Neutrophil (primary cell): ENCODE results near the gene MBOAT1.

Source experiments
- H3K27ac ChIP-seq: fragments of 200-600 bp; sonication (generic); 2 replicates; pipeline ENCODE4 v1.5.1; 2016; ENCODE audit warnings: mild to moderate bottlenecking, moderate library complexity
- H3K27me3 ChIP-seq: fragments of 200-600 bp; sonication (generic); 2 replicates; pipeline ENCODE4 v1.6.0; 2016; ENCODE audit warnings: mild to moderate bottlenecking
- H3K36me3 ChIP-seq: fragments of 200-600 bp; sonication (generic); 2 replicates; pipeline ENCODE4 v1.5.1; 2017
- H3K4me1 ChIP-seq, 2 experiments: fragments of 200-600 bp in 1 of 2; sonication (generic) in 1 of 2; 1 replicate in 1 of 2; 2 replicates in 1 of 2; pipeline versions ENCODE4 v1.5.1 to v1.6.1; 2013 to 2016; ENCODE audit warnings: low read depth in 1 of 2, low read length in 1 of 2, mild to moderate bottlenecking in 1 of 2, moderate library complexity in 1 of 2; ENCODE audit not compliant: control insufficient read depth in 1 of 2, insufficient read depth in 1 of 2
- H3K4me3 ChIP-seq, 2 experiments: fragments of 200-600 bp in 1 of 2; sonication (generic) in 1 of 2; 1 replicate in 1 of 2; 2 replicates in 1 of 2; pipeline ENCODE4 v1.5.1; 2013 to 2016; ENCODE audit warnings: low read depth in 1 of 2, low read length in 1 of 2, mild to moderate bottlenecking in 1 of 2, moderate library complexity in 1 of 2
- H3K9me3 ChIP-seq: fragments of 200-600 bp; sonication (generic); 2 replicates; pipeline ENCODE4 v1.5.1; 2016
- TF ChIP-seq, protein P1 (sequence below): fragments of 200-600 bp; sonication (generic); IDR thresholded peaks from 2 replicates; pipeline ENCODE4 v1.5.1; 2016; ENCODE audit warnings: antibody characterized with exemption

MBOAT1 gene

DNA sequence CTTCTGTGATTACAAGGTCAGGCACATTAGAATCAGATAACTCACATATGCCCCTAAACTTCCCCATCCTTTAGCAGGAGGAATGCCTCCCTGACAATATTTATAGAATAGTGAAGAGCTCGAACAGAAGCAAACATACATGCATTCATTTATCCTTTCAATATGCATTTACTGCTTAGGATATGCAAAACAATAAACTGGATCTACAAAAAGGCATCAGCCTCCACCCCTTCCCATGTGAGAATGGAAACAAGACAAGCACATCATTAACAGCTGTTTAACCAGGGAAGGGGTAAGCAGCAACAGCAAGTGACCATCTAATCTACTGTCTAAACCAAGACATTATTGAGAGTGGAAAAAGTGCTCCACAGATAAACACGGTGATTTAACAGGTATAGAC lies 107.6 kb downstream of the MBOAT1 start:
- Histone ChIP-seq H3K9me3 (no peaks in the 10 kb centered on the region), H3K4me1 (no peaks in the 10 kb centered on the region), H3K36me3 (peaks cover 96% of the 10 kb centered on the region), H3K4me3 (no peak overlapping the region), H3K27me3 (no peaks in the 10 kb centered on the region), H3K27ac (no peak overlapping the region)
- TF ChIP-seq, protein P1, sequence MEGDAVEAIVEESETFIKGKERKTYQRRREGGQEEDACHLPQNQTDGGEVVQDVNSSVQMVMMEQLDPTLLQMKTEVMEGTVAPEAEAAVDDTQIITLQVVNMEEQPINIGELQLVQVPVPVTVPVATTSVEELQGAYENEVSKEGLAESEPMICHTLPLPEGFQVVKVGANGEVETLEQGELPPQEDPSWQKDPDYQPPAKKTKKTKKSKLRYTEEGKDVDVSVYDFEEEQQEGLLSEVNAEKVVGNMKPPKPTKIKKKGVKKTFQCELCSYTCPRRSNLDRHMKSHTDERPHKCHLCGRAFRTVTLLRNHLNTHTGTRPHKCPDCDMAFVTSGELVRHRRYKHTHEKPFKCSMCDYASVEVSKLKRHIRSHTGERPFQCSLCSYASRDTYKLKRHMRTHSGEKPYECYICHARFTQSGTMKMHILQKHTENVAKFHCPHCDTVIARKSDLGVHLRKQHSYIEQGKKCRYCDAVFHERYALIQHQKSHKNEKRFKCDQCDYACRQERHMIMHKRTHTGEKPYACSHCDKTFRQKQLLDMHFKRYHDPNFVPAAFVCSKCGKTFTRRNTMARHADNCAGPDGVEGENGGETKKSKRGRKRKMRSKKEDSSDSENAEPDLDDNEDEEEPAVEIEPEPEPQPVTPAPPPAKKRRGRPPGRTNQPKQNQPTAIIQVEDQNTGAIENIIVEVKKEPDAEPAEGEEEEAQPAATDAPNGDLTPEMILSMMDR = no peak

DNA sequence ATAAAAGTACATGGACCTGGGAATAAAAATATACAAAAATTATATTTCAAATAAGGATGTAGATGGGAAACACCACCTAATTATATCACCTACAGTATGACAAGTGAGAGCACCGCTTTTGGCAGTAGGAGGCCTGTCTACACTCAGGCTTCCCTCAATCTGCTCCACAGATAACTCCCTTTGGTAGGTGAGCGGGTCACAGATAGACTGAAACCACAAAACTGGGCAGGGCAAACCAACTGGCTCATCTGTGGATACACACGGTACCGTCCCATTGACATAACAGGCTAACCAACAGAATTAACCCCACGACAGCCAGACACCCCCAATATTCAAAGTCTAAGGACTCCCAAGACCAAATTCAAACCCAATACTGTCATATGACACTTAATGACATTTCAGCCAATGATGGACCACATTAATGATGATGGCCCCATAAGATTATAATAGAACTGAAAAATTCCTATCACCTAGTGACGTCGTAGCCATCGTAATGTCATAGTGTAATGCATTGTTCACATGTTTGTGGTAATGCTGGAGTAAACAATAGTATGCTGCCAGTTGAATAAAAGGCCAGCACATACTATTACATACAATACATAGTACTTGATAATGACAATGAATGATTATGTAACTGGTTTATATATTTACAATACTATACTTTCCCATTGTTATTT lies 109.7 kb downstream of the MBOAT1 start:
- H3K4me3 ChIP-seq = no peak overlapping the region
- H3K27me3 ChIP-seq = no peaks in the 10 kb centered on the region
- H3K27ac ChIP-seq = no peak overlapping the region
- TF ChIP-seq, protein P1 = no peak
- no peaks in the 10 kb centered on the region for H3K4me1 ChIP-seq
- H3K9me3 ChIP-seq = no peaks in the 10 kb centered on the region
- peaks cover 97% of the 10 kb centered on the region for H3K36me3 ChIP-seq

DNA sequence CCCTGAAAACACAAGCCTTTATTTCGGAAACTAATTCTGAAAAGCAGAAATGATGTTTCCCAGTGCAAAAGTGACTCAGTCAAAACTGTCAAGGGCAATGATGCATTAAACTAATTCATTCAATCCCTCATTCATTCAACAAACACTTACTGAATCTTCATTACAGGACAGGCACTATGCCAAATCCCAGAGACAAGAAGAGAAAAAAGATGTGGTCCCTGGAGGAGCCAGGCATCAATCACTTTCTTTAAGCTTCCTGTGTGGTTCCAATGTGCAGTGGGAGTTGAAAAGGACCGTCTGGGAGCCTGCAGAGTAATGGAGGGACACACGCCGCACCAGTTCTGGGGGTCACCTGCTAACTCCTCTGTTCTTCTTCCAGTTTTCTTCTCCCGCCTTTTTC lies 113.1 kb downstream of the MBOAT1 start:
- Histone ChIP-seq H3K36me3 (peaks cover 63% of the 10 kb centered on the region), H3K9me3 (no peaks in the 10 kb centered on the region)
- TF ChIP-seq, protein P1 = no peak

DNA sequence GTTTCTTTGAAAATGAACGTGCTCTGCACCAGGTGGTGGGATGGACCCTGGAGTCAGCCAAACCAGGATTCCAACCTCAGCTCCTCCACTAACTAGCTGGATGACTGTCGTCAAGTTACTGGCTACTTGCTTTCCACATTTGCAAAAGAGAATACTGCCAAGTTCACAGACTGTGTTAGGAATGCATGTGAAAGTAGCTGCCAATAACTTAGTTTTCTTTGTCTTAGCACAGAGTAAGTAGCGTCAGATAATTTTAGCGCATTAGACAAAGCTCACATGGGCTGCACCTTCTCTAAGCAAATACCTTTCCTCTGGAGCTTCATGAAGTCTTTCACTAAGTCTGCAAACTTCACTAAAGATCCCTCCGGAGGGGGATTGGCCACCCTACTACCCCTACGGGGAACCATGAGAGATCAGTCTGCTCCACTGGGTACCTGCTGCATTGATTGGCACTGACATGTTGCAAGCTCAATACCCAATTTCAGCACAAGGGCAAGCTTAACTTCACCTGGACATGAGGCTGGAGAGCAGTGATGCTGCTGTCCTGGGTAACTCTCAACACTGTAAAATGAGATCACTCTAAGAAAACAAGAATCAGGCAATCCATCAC lies 113.9 kb downstream of the MBOAT1 start:
- Histone ChIP-seq H3K27me3 (no peaks in the 10 kb centered on the region), H3K36me3 (peaks cover 55% of the 10 kb centered on the region), H3K27ac (no peak overlapping the region), H3K4me3 (no peak overlapping the region), H3K4me1 (peaks cover 15 to 18% of the 10 kb centered on the region in 2 experiments), H3K9me3 (no peaks in the 10 kb centered on the region)
- TF ChIP-seq, protein P1 = no peak

More for the DNA sequence above, 113.1 kb downstream of the MBOAT1 start:
- H3K27ac ChIP-seq = no peak overlapping the region
- H3K4me1 ChIP-seq = peaks cover 7 to 10% of the 10 kb centered on the region in 2 experiments
- H3K4me3 ChIP-seq = no peak overlapping the region
- H3K27me3 ChIP-seq = no peaks in the 10 kb centered on the region

DNA sequence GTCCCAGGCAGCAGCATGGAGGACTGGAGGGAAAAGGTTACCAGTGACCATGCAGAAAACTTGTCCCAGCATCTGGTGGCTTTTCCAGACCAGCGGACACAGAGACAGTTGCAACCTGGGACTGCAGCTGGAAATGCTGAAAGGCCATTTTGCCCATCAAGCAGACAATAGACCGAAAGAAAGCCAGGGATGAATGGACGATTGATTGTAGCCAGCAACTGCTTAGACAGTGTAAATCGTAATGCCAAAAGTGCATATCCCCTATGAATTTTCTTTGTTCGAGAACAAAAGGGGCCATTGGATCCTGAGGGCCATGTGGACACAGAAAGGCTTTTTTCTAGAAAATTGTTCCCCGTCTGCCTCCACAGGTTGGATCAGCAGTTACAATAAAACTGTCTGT lies 115.7 kb downstream of the MBOAT1 start:
- H3K9me3 ChIP-seq = no peaks in the 10 kb centered on the region
- H3K27me3 ChIP-seq = no peaks in the 10 kb centered on the region
- no peak overlapping the region for H3K4me3 ChIP-seq
- no peak overlapping the region for H3K27ac ChIP-seq
- H3K4me1 ChIP-seq = peaks cover 25 to 31% of the 10 kb centered on the region in 2 experiments
- TF ChIP-seq, protein P1 = no peak
- H3K36me3 ChIP-seq = peaks cover 39% of the 10 kb centered on the region
